DND-41 (cell line): ENCODE results near the gene MYH9.

Experiments
- ATAC-seq: fragments of 200-7000 bp; cut with Tn5 transposase; 3 replicates; pipeline ENCODE4 v1.9.1; 2021; ENCODE audit warnings: low read depth; ENCODE audit not compliant: insufficient read depth
- DNase-seq: peaks from one replicate; pipeline ENCODE4 v3.0.0-alpha.2; 2020
- H2AFZ ChIP-seq: 2 replicates; pipeline ENCODE4 v1.6.0; 2012; ENCODE audit warnings: low read depth, low read length
- H3K27ac ChIP-seq: 2 replicates; pipeline ENCODE4 v1.5.1; 2012; ENCODE audit warnings: low read length, inconsistent platforms
- H3K27me3 ChIP-seq: fragments of 200-600 bp; sonication (generic); 2 replicates; pipeline ENCODE4 v1.6.0; 2012; ENCODE audit warnings: low read length, mild to moderate bottlenecking, inconsistent platforms; ENCODE audit not compliant: insufficient read depth, poor library complexity
- H3K36me3 ChIP-seq: 2 replicates; pipeline ENCODE4 v1.5.1; 2012; ENCODE audit warnings: low read length, inconsistent platforms; ENCODE audit not compliant: insufficient read depth
- H3K4me1 ChIP-seq: 2 replicates; pipeline ENCODE4 v1.5.1; 2012; ENCODE audit warnings: mild to moderate bottlenecking, low read length; ENCODE audit not compliant: insufficient read depth
- H3K4me2 ChIP-seq: 2 replicates; pipeline ENCODE4 v1.6.0; 2012; ENCODE audit warnings: mild to moderate bottlenecking, moderate library complexity, low read length, inconsistent platforms; ENCODE audit not compliant: insufficient read depth
- H3K4me3 ChIP-seq, 2 experiments: fragments of 200-600 bp in 1 of 2; shearing (Covaris generic) in 1 of 2; 2 replicates each; pipeline ENCODE4 v1.5.1; 2012 to 2016; ENCODE audit warnings: inconsistent platforms in 2 of 2, low read length in 2 of 2, mild to moderate bottlenecking in 2 of 2, low read depth in 1 of 2, moderate library complexity in 1 of 2
- H3K79me2 ChIP-seq: 2 replicates; pipeline ENCODE4 v1.6.0; 2012; ENCODE audit warnings: low read length, inconsistent platforms; ENCODE audit not compliant: insufficient read depth
- H3K9ac ChIP-seq: 2 replicates; pipeline ENCODE4 v1.6.0; 2012; ENCODE audit warnings: low read depth, mild to moderate bottlenecking, inconsistent platforms, low read length, moderate library complexity
- H3K9me3 ChIP-seq: 2 replicates; pipeline ENCODE4 v1.5.1; 2012; ENCODE audit warnings: low read length, moderate library complexity, mild to moderate bottlenecking, inconsistent platforms; ENCODE audit not compliant: insufficient read depth, severe bottlenecking
- H4K20me1 ChIP-seq: 2 replicates; pipeline ENCODE4 v1.6.0; 2012; ENCODE audit warnings: low read length; ENCODE audit not compliant: insufficient read depth
- CTCF ChIP-seq: IDR thresholded peaks from 2 replicates; pipeline ENCODE4 v1.5.1; 2012; ENCODE audit warnings: borderline replicate concordance, low read length, moderate library complexity, mild to moderate bottlenecking; ENCODE audit not compliant: poor library complexity, severe bottlenecking; ENCODE audit errors: extremely low read depth
- EZH2 ChIP-seq: IDR thresholded peaks from 3 replicates; pipeline ENCODE4 v1.6.1; 2012; ENCODE audit warnings: borderline replicate concordance, low read depth, mild to moderate bottlenecking, moderate library complexity, low read length, inconsistent platforms; ENCODE audit not compliant: severe bottlenecking

Gene MYH9

GRCh38 chr22:36323182-36323854, 64.4 kb downstream of the MYH9 start:
- no peak overlapping the region for H3K4me3 ChIP-seq
- ATAC-seq = no peak
- no peak overlapping the region for H2AFZ ChIP-seq
- peaks cover 2% of the 10 kb centered on the region; the same call in 1 of the 2 replicates for H3K4me1 ChIP-seq
- no peak for DNase-seq
- H3K79me2 ChIP-seq = peaks cover 22% of the 10 kb centered on the region
- TF ChIP-seq EZH2 (no peak), CTCF (no peak)
- no peak overlapping the region; the same call in 1 of the 2 replicates for H3K27ac ChIP-seq
- no peaks in the 10 kb centered on the region for H3K9me3 ChIP-seq
- peaks cover 25% of the 10 kb centered on the region for H4K20me1 ChIP-seq
- H3K27me3 ChIP-seq = no peaks in the 10 kb centered on the region
- H3K4me2 ChIP-seq = no peak overlapping the region
- H3K36me3 ChIP-seq = peaks cover 99% of the 10 kb centered on the region
- no peak overlapping the region for H3K9ac ChIP-seq

DNA sequence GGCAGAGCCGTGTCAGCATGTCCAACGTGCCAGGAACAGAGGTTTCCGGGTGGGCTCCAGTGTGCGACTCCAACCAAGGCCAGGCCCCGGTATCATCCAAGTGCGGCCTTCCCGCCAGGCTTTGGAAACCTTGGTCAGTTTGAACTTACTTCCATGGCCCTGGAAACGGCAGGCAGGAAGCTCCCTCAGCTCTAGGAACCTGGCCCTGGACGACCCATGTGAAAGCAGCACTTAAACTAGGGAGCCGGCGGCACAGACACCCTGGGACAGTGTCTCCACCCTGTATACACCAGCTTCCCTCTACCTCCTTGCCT, 65.2 kb downstream of the MYH9 start:
- no peak overlapping the region for H3K27ac ChIP-seq
- H3K9me3 ChIP-seq = no peaks in the 10 kb centered on the region
- H4K20me1 ChIP-seq = peaks cover 18% of the 10 kb centered on the region
- no peak overlapping the region for H3K4me3 ChIP-seq
- no peak for DNase-seq
- H3K4me2 ChIP-seq = no peak overlapping the region
- no peaks in the 10 kb centered on the region for H3K4me1 ChIP-seq
- no peak for ATAC-seq
- H3K36me3 ChIP-seq = peaks cover 99% of the 10 kb centered on the region
- peaks cover 14% of the 10 kb centered on the region for H3K79me2 ChIP-seq
- TF ChIP-seq CTCF (no peak), EZH2 (no peak)
- H3K27me3 ChIP-seq = no peaks in the 10 kb centered on the region
- H2AFZ ChIP-seq = no peak overlapping the region
- no peak overlapping the region for H3K9ac ChIP-seq

- no peak for ATAC-seq
- no peak overlapping the region for H3K4me2 ChIP-seq
- H3K27me3 ChIP-seq = no peaks in the 10 kb centered on the region
- TF ChIP-seq EZH2 (no peak), CTCF (no peak)
- H3K9ac ChIP-seq = no peak overlapping the region
- H3K27ac ChIP-seq = no peak overlapping the region
- no peak overlapping the region for H3K4me3 ChIP-seq
- H2AFZ ChIP-seq = no peak overlapping the region
- DNase-seq = no peak
- peaks cover 8% of the 10 kb centered on the region for H3K79me2 ChIP-seq
- no peaks in the 10 kb centered on the region for H3K4me1 ChIP-seq
- no peaks in the 10 kb centered on the region for H3K9me3 ChIP-seq
- peaks cover 17% of the 10 kb centered on the region for H4K20me1 ChIP-seq
- peaks cover 99% of the 10 kb centered on the region for H3K36me3 ChIP-seq
These were observed 65.8 kb downstream of the MYH9 start for GRCh38 chr22:36321797-36322601.
